ENCODE measurements around the gene IFT122. TPM values are rescaled to one million over a fixed set of nuclear protein-coding genes. Genes with fewer than 3 reads are reported as not detected.

Gene IFT122
- total and polyA plus RNA-seq, 2 donors (not counting 3 experiments of a cell fraction or from before 2014, with no cell fraction given) = 38.4 to 41.7 TPM

GRCh38 chr3:129460155-129460554 is 20.1 kb downstream of the IFT122 start:
- intact Hi-C loops (cut with micrococcal nuclease) = no loop called here
- Histone ChIP-seq H3K4me1 (ENCODE audit: control insufficient read depth, extremely low read depth, insufficient read depth, low read length) (no peaks in the 10 kb centered on the region), H3K9me3 (replicated peaks; ENCODE audit: control insufficient read depth, insufficient read depth, low read length) (no peaks in the 10 kb centered on the region), H3K4me3 (replicated peaks in 1 of 3; ENCODE audit: insufficient read depth in 1 of 3, low read depth in 1 of 3, low read length in 3 of 3) (no peak overlapping the region), H4K20me1 (replicated peaks; ENCODE audit: control insufficient read depth, extremely low read depth, insufficient read depth, low read length) (no peaks in the 10 kb centered on the region), H3K27ac (ENCODE audit: insufficient read depth, low read depth, low read length) (no peak overlapping the region), H2AFZ (ENCODE audit: low read depth, low read length) (no peak overlapping the region), H3K36me3 (ENCODE audit: control insufficient read depth in 2 of 2, extremely low read depth in 1 of 2, insufficient read depth in 2 of 2, low read length in 2 of 2) (peaks cover 0 to 6% of the 10 kb centered on the region in 2 experiments), H3K4me2 (ENCODE audit: insufficient read depth, low read length) (no peak overlapping the region), H3K9me1 (replicated peaks; ENCODE audit: control insufficient read depth, extremely low read depth, insufficient read depth, low read length) (no peaks in the 10 kb centered on the region), H3K27me3 (ENCODE audit: control insufficient read depth in 2 of 2, insufficient read depth in 2 of 2, low read length in 2 of 2) (no peaks in the 10 kb centered on the region), H3K79me2 (ENCODE audit: control insufficient read depth, insufficient read depth, low read length) (no peaks in the 10 kb centered on the region), H3K9ac (replicated peaks; ENCODE audit: extremely low read depth, insufficient read depth, low read length) (no peak overlapping the region)
- FAIRE-seq = no peak
- dilution Hi-C loops (cut with MboI; ENCODE audit: extremely low pct_ligation_motif_present, low sequenced_read_pairs) = no loop called here
- CTCF ChIA-PET = no interaction called here
- BruUV-seq (replicated peaks) = no TSS peak
- DNase-seq (ENCODE audit: low read depth, low spot score) = no peak
- POLR2A ChIA-PET = no interaction called here
- TF ChIP-seq POLR2A (IDR thresholded peaks at IDR 0.05; ENCODE audit: low read depth, low read length) = no peak
- TF ChIP-seq CTCF (IDR thresholded peaks at IDR 0.05; ENCODE audit: extremely low read depth in 1 of 2, insufficient read depth in 1 of 2, low read depth in 1 of 2, low read length in 2 of 2) = no peak
- no peak for TF ChIP-seq POLR2AphosphoS5 (IDR thresholded peaks at IDR 0.05; ENCODE audit: insufficient read depth, low read depth, low read length)
- TF ChIP-seq JUN (IDR thresholded peaks at IDR 0.05; ENCODE audit: borderline replicate concordance, insufficient read depth, insufficient read length, low read depth) = no peak
- no peak for TF ChIP-seq EZH2 (IDR thresholded peaks at IDR 0.05; ENCODE audit: borderline replicate concordance, low read depth, low read length, severe bottlenecking)
- TF ChIP-seq FOS (IDR thresholded peaks at IDR 0.05; ENCODE audit: borderline replicate concordance, insufficient read depth, low read length) = no peak
- TF ChIP-seq GATA2 (IDR thresholded peaks at IDR 0.05; ENCODE audit: insufficient read depth, insufficient read length, low read depth, low read length) = no peak
- TF ChIP-seq MAX (IDR thresholded peaks at IDR 0.05; ENCODE audit: insufficient read depth, insufficient read length) = no peak
- TF ChIP-seq MYC (IDR thresholded peaks at IDR 0.05; ENCODE audit: low read depth, low read length) = no peak

Data from endothelial cell of umbilical vein (primary cell).